Measurements from ENCODE around the gene FAM216A.

- TF ChIP-seq CTCF (optimal IDR thresholded peaks at IDR 0.05 in 1 of 3, IDR thresholded peaks at IDR 0.05 in 1 of 3, conservative IDR thresholded peaks at IDR 0.05 in 1 of 3; ENCODE audit: extremely low read depth in 1 of 3, insufficient read depth in 2 of 3, low read length in 3 of 3) (no peak), EZH2 (IDR thresholded peaks at IDR 0.05; ENCODE audit: low read length) (no peak)
Measured at GRCh38 chr12:110505332-110505731, 36.7 kb downstream of the FAM216A start.

Data from keratinocyte (primary cell).